NCI-H748 (cell line): ENCODE results near the gene ZNF839.

Experiments
- DNase-seq: peaks from one replicate; lab custom pipeline; 2025; ENCODE audit not compliant: unreplicated experiment; lab: John Stamatoyannopoulos, UW

Gene ZNF839

DNA sequence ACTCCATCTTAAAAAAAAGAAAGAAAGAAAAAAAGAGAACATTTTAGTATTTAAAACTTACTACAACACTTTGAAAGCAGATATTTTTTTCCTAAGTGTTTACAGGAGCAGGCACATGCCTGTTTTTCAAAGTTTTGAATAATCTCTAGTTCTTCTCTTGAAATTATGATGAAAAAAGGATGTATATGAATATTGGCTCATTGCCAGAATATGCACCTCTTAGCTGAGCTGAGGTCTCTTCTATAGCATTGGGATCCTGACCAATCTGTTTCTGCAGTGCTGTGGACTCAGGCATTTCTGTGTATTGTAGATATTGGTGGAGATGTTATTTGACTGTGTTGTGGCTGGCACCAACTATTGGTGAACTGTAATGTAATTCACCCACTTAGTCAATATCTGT is 58.1 kb downstream of the ZNF839 start:
- DNase-seq = no peak

DNA sequence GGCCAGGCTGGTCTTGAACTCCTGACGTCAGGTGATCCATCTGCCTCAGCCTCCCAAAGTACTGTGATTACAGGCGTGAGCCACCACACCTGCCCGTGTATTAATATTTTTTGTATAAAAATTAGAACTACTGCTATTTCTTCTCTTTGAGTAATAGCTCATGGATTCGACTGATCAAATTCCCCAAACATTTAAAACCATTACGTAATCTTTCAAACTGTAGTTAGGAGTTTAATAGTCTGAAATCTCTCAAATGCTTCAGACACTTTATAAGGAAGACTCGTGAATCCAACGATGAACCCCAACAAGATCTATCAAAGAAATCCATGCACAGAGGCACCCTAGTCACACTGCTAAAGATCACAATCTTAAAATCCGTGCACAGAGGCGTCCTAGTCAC is 59.3 kb downstream of the ZNF839 start:
- DNase-seq = no peak

DNA sequence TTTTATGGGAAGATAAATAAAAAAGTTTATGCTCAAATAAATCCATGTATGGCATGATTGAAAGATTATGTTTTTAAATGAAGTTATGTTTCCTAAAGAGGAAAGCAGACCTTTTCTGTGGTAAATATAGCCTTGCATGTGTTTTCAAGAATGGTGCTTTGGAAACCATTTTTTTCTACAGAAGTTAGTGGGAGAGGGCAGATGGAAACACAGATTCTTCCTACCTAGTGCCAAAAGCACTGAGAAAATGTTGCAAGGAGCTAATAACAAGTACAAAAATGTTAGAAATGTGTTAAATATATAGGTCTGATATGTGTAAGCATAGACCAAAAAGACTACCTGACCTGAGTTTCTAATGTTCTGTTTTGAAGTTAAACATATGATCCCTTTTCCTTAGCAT is 67.5 kb downstream of the ZNF839 start:
- DNase-seq = no peak

DNA sequence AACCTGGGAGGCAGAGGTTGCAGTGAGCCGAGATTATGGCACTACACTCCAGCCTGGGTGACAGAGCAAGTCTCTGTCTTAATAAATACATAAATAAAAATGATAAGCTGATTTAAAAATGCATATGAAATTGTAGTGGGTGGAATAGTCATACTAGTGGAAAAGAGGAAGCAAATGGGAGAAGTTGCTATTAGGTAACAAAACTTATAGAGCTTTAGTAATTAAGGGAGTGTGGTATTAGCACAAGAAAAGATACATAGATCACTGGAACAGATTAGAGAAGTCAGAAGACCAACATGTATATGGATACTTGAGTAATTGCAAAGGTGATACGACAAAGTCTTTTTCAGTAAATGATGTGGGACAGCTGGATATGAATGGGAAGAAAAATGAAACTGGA is 69.7 kb downstream of the ZNF839 start:
- no peak for DNase-seq

DNA sequence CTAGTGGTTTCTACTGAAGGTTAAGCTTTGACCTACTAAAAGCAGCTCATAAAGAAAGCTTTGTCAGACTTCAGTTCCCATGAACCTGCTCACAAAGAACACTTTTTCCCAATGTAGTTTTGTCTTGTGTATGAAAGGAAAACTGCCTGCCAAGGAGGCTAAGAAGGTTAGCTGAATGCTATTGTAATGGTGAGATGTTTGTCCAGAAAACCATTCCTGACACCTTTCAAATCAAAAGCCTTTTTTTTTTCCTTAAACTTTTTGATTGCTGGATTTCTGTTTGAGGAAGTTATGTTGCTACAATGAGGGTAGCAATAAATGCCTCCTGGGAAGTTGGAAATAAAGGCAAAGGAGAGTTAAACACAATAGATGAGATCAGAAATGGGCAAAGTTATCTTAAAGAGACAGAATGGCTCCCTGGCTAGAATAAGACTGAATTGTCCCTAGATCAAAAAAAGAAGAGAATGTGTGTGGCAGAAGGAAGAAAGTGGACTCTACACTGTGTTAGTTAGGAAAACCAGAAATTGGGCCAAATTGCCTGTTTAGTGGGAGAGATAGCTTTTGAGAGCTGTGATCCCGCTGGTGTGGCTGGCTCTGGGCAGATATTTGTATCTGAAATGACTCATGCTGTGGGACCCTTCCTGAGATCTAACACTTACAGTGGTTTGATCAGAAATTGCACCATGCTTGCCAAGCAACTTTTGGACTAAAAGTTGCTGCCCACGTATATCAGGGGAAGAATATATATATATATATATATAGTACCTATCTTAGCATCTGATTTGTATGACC is 70.7 kb downstream of the ZNF839 start:
- DNase-seq = no peak
